ENCODE results near the gene PRUNE1.

The PRUNE1 gene

GRCh38 chr1:151008244-151009205, at the start of gene PRUNE1:
Gene PRUNE1 (plus strand): TSS chr1:151008449. CDS start chr1:151008633, 184 bp downstream.
- DNase-seq, result peak; percentile 98

DNA sequence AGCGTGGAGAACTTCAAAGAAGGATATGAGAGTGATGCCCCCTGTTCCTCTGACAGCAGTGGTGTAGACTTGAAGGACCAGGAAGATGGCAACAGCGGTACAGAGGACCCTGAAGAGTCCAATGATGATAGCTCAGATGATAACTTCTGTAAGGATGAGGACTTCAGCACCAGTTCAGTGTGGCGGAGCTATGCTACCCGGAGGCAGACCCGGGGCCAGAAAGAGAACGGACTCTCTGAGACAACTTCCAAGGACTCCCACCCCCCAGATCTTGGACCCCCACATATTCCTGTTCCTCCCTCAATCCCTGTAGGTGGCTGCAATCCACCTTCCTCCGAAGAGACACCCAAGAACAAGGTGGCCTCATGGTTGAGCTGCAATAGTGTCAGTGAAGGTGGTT, 47.6 kb upstream of the PRUNE1 start:
- DNase-seq, result no peak

DNA sequence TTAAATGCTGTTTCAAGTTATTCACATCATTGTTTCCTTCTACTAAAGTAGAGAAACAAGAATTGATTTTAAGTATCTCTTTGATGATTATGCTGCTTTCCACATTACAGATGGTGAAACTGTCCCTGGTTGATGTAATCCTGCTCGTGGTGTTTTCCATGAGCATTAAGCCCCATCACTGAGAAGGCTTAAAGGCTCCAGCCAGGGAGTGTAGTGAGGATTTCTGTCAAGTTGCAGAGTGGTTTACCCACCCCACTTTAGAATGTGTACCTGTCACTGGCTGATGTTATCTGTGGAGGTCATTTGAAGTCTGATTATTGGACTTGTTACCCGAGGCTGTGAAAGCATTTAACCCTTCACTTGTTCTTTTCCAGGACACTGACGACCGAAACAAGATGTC, 46.5 kb upstream of the PRUNE1 start:
- DNase-seq, result no peak

GRCh38 chr1:150963321-150964163, 44.7 kb upstream of the PRUNE1 start:
- DNase-seq, result no peak

GRCh38 chr1:150964164-150964489, 44.1 kb upstream of the PRUNE1 start:
- no peak for DNase-seq

DNA sequence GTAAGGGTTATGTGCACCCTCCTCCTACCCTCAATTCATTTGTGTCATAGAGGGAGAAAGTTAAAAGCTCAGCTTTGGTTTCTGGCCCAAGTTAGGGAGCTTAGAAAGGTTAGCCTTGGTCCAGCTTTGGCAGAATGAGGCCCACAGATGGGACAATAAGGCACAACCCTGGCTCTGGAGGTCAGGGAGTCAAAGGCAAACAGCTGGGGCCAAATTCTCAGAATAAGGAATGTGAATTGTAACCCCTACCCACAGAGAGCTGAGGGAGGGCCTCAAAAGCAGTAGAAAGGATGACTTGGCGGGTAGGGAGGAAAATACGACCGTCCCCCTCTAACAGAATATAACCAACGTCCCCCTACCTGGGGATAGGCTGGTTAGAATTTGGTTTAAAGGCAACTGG, 42.6 kb upstream of the PRUNE1 start:
- no peak for DNase-seq

DNA sequence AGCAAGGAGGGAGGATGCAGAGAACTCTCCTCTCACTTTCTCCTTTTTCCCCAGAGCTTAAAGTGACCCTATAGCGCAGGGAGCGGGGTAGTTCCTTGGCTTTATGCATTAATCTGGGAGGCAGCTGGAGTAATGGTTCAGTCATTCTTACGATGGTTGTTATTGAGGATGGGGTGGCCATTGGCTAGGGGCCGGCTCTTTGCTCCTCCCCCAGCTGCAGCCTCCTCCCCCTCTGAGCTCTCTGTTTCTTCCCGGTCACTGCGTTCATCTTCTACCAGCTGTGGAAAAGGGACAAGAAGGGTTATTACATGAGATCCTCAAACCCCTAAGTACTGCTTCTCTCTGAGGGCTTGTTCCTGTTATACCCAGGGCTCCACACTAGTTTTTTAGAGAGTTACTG, 42.2 kb upstream of the PRUNE1 start:
- DNase-seq, result no peak

GRCh38 chr1:150967936-150968335, 40.3 kb upstream of the PRUNE1 start:
- DNase-seq, result no peak

DNA sequence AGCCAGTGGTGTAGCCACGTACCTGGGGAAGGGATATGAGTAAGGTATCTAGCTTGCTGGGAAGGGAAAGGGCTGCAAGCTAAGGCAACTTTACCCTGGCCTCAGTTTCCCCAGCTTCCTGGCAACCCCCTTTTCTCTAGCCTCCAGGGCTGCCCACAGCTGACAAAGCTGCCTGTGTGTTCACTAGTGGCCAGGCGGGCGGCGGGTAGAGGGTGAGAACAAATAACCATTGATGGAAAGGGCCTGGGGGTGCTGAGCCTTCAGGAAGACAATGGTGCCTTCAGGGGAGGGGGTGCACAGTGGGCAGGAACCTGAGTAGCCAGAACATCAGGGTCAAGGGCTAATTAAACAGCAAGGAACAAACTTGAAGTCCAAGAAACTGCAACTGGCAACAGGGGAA, 39.8 kb upstream of the PRUNE1 start:
- no peak for DNase-seq

DNA sequence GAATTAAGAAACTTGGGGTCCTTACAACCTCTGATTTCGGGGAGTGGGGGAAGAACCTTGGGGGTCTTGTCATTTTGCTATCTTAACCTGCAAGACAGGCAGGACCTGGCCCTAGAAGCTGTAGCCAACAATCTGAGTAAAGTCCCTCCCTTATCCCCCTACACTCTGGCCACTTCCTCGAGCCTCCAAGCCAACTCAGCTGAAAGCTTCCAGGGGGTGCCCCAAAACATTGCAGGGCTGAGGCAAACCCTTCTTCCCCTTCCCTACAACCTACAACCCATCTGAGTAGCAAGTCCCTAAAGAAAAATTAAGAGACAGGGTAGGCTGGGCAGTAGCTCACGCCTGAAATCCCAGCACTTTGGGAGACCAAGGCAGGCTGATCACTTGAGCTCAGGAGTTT, 38.6 kb upstream of the PRUNE1 start:
- no peak for DNase-seq

DNA sequence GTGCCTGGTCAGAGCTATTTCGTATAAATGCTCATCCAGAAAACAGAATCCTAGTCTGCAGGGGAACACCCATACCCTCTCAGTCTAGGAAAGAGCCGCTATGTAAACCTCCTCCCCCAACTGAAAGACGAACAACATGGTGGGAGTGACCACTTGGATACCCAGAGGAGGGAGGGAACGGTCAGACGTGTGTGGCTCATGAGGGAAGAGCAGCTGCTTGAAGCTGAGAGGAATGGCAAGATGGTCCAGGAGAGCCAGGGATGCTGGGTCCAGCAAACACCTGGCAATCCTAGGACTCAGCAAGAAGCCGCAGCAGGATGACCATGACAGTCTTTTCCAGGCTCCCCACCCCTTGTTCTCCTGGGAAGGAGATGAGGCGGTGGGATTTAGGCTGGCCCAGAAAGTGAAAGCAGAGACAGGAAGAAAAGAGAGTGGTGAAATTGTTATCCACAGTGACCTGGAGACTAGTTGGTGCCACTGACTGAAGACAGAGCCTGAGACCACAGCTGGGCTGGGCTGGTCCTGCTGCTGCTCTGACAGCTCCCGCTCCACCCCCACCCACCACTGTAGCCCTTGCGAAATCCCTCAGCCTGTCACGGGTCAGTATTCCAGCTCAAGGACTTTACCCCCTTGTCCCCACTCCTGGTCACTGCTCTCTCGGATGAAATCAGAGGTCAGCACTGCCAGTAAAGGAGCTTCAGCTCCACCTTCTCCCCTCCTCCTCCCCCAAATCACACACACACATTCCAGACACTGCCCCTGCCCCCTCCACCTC, 37.3 kb upstream of the PRUNE1 start:
- no peak for DNase-seq

DNA sequence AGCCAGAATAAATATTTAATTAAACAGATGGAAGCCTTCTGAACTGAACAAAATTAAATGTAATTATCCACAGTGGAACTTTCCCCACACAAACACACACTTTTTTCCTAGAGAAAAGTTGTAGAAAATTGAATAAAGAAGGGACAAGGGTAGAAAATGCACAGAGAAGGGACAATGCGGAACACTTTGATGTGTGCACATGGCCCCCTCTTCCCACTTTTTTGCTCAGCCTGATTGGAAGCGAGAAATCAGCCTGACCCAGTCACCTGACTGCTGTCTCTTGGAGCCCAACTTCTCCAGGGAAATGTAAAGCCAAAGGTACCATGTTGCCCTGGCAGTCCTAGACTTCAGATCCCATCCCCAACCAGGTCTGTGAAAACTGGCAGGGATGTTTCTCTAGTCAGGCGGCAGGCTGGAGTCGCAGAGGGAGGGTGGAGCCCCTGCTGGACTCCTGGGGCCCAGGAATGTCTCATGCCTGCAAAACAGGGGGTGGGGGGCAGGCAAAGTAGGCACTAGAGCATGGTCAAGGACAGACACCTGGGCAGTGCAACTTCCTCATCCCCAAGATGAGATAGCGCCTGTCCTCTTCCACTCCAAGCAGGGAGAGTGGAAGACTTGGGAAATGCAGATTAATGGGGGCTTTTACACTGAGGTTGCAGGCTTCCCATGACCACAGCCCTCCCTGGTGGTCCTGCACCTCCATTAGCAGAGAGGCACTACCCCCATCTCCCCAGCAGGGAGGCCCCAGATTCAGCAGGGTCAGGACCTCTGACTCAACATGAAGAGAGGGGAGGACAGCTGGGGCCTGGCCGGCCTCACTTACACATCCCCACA, 36.4 kb upstream of the PRUNE1 start:
- DNase-seq, result no peak

DNA sequence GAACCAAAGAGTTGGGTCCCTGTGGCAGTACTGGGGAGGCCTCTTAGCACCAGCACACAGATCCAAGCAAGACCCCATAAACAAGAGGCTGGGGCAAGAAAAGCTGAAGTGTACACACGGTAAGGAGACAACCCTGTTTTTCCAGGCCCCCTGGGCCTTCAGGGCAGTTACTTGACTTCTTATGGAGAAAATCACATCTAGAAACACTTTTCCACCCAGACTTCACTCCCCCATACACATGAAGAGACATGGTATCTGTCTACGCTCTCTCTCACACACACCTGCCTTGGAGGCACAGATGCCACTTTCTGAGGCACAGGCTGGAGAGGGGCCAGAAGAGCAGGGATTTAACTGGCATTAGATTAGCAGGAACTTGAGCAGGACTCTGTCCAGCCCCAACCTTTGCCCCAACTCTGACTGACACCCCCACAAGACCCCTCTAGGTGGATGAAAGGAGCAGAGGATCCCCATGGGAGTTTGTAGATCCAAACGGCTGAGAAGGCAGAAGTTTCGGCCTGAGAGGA, 35.8 kb upstream of the PRUNE1 start:
- no peak for DNase-seq

DNA sequence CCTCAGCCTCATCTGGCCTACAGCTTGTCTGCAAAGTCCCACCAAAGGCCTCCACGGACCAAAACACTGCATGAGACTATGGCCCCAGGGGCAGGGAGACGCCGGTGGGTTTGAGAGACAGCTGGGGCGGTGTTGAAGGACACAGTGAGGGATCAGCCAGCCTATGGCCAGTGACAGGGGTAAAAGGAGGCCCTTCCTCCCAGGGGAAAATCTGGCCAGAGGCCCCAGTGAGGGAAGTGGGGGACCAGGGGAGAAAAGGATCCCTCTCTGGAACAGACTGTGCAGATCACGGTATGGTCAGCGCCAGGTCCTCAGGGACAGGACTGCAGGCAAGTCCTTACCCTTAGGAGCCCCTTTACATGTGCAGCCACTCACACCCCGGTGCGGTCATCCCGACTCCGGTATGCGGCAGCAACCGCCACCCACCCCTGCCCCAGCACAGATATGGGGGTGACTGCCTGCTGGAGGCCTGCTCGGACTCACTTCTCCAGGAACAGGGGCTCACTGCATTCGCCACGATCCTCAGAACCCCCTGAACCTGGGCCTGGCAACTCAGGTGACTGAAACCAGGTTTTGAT, 34.9 kb upstream of the PRUNE1 start:
- no peak for DNase-seq

DNA sequence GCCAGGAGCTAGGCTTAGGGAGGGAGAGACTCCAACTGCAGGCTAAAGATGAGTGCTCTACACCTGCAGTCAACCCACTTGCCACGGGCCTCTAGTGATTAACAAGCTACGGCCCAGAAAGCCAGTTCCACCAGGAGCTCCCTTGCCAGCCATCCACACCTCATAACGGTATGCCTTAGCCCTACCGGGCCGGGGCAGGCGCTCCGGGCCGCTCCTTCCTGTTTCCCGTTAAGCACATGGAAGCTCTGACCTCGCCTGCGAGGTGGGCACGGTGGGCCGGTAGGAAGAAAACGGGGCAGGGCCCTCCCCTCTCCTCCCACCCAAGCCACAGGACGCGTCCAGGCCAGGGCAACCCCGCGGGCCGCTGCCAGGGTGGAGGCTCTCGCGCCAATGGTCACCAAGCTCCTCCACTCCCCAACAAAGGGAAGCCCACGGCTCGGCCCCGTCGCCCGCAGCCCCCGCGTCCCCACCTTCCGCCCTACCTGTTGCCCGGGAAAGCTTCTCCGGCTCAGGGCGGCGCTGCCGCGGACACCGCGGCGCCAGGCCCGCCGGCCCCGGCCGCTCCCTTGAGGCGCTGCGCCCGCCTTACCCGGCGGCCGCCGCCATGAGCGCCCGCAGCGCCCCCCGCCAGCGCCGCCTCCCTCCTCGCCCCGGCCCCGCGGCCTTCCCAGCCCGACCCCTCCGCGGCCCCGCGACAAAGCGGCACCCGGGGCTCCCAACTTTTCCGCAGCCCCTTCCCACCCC, 34.2 kb upstream of the PRUNE1 start:
- peak; percentile 29 for DNase-seq

- DNase-seq, result peak; percentile 76
Observed at GRCh38 chr1:150974580-150975478, 33.4 kb upstream of the PRUNE1 start, which contains the start of gene CERS2. Gene CERS2 (minus strand): TSS chr1:150974835. CDS start chr1:150969090, 5,745 bp downstream.

DNA sequence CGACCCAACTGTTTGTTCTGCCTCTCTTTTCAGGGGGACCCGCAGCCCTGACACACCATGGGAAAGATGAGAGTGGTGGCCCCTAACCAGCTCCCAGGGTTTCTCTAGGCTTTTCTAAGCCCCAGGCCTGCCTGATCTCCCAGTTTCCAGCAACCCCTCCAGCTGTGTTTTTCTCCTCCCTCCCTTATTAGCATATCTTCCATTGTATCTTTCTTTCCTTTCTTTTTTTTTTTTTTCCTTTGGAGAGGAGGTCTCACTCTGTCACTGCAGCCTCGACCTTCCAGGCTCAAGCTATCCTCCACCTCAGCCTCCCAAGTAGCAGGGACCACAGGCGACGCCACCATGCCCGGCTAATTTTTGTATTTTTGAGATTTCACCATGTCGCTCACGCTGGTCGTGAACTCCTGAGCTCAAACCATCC, 31.8 kb upstream of the PRUNE1 start:
- no peak for DNase-seq

DNA sequence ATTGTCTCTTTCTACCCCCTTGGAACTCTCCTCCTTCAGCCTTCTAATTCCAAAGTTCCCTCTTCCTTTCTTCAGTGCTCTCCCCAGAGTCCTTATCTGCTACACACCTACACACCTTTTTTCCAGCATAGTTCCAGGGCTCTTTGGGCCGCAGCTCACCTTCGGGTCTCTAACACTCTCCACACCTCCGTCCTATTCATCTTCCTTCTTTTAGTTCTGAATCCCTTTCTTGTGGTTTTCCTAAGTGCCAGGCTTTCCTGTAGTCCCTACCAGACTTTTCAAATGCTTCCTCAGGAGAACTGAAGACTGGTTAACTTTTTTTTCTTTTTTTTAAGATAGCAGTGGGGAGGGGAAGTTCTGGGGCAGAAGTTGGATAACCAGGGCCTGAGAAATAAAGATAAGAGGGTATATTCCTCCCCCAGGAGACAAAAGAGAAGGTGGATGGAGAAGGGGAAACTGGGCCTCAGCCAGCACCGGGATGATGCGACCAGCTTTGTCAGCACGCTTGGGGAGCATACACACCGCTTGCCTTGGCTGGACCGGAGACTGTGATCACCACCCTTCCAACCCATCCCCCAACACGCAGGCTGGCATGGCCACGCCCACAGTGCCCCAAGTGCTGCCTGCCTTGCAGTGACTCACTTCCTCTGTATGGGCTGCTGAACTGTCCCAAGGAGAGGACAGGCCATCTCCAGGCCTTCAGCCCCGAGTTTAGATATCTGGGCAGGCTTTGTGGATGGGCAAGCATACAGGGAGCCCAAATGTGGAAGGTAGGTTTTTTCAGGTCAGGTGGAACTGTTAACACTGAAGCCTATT, 31.2 kb upstream of the PRUNE1 start:
- DNase-seq, result peak; percentile 66
